Activated CD4-positive, alpha-beta T cell treated with anti-CD3 and anti-CD28 coated beads, Interleukin-10, Interleukin-2, amounts not matched to agents 100 ng/mL and 50 ng/mL, durations not matched to agents 16 hours and 8 hours (primary cell): ENCODE measurements around the gene ECM1.
A peak's percentile ranks its signal among the peaks of the same experiment; 100 is the strongest.

Source experiments
- DNase-seq: peaks from one replicate; pipeline ENCODE4 v3.0.0-alpha.2; 2020

Gene ECM1

DNA sequence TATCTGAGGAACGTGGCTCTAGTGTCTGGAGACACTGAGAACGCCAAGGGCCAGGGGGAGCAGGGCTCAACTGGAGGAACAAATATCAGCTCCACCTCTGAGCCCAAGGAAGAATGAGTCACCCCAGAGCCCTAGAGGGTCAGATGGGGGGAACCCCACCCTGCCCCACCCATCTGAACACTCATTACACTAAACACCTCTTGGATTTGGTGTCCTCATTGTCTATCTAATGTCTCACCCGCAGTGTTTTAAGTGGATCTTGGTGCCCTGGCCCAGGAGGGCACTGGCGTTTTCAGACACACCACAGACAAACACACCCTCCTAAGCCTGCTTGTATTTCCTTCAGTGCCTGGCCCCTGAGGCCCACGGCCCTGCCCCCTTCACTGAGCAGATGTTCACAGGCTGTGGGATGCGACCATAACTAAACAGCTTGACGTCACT, 5.5 kb downstream of the ECM1 start:
- no peak for DNase-seq

DNA sequence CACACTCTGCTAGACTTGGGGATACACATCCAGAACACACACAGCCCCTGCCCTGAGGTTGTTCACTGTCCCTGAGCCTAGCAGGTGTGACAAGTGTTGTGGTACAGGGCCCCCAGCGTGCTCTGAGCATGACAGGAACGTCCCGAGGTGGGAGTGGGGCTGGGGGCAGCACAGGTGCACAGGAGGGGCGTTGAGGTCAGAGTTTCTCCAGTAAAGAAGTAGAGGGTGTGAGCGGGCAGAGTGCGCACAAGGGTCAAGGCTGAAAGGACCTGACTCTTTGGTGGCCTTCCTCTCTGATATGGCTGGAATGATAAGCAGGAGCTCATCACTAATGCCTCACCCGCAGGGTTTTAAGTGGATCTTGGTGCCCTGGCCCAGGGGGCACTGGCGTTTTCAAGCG, 6.4 kb downstream of the ECM1 start:
- no peak for DNase-seq

DNA sequence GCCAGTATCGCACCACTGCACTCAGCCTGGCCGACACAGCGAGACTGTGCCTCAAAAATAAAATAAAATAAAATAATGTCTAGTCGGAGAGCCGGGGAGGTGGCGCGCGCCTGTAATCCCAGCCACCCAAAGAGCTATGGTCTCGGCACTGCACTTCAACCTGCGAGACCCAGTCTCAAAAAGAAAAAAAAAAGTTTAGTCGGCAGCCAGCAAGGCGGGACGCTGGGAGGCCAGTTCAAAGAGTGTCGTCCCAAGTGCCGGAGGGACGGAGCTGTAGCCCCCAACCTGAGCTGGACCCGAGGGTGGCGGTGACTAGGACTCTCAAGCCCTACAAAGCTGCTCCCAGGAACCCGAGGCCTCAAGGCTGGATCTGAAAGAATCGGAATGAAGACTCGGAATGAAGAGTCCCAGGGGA, 7.0 kb downstream of the ECM1 start:
- no peak for DNase-seq

DNA sequence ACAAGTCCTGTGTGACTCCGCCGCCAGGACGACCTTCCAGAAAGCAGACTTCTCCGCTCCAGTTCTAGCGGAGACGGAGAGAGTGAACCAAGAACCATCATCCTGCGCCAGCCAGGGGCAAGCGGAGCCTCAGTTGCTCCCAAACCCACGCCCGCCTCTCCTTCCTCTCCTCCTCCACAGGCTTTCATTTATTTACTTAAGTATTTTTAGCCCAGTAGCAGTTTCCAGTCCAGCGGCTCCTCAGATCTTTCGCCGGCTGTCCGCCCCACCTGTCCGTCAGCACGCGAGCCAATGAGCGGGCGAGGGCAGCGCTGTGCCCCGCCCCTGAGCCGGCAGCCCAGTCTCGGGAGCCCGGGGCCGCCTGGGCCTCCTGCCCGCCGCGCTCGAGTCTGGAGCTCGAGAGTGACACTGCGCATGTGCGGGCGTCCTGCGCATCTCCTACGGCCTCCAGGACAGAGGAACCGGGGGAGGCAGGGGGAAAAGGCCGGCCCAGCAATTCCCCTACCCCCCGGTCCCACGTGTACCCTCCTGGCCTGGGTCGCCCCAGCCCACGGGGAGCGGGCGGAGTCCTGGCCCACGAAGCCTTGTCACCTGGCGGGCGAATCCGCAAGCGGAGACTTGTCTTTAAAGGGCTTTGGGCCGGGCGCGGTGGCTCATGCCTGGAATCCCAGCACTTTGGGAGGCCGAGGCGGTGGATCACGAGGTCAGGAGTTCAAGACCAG, 7.6 kb downstream of the ECM1 start, which contains the start of gene FALEC:
Gene FALEC, plus strand, starts transcription at position 425 of the 722 bp plus-strand sequence.
- peak; percentile 97 for DNase-seq

GRCh38 chr1:150516050-150516591, 8.2 kb downstream of the ECM1 start:
- DNase-seq: no peak

DNA sequence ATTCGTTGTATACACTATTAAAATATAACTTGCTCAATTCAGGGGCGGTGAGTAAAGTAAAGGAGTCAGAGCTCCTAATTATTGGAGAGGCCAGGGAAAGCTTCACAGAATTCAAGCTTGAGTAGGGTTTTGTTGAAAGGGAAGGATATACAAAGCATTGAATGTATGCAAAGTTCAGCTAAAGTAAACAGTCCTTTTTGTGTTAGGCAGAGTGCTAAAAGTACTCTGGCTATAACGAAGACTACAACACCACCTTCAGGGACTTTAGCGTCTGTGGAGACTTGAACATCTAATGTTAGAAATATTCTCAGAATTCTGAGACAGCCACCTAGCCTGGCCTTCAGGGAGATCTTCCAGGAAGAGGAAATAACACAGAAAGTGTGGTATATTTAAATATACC, 8.7 kb downstream of the ECM1 start:
- DNase-seq: no peak

DNA sequence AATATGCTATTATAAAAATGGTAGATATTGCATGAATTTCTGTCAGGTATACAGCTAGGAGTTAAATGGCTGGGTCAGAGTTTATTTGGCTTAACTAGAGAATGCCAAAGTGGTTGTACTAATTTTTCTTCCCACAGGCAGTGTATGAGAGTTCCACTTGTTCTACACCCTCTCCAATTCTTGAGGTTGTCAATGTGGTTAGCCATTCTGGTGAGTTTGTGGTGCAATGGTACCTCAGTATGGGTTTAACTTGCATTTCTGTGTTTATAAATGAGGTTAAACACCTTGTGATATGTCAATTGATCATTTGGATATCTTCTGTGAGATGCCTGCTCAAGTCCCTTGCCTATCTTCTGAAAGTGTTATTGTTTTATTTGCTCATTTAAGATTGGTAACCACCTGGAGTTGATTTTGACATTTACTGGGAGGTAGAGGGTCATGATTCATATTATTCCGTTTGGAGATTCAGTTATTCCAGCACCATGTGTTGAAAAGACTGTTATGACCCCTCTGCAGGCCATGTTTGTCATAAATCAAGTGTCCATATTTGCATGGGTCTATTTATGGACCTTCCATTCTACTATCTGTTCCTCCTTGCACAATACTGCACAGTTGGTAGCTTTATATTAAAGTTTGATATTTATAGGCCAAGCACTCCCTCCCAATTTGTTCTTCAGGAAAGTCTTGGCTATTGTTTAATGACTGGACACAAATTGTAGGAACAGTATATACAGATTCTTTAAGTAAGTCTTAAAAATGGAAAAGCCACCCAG, 13.5 kb downstream of the ECM1 start:
- DNase-seq: no peak

GRCh38 chr1:150525348-150525747, 17.4 kb downstream of the ECM1 start:
- no peak for DNase-seq

DNA sequence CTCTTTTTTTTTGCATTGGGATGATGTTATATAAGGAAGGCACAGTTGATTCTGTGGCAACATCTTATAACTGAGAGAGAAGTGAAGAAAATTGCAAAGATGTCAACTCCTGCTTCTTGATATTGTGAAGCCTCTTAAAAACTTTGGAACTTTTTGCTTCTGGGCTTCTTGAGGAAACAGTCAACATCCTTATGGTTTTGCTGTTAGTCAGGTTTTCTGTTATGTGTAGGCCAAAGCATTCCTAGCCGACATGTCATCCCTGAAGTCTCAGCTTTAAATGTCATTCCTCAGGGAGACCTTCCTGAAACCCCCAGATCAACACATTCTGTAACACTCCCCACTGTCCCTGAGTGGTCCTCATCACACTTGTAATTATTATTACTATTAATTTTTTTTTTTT, 20.3 kb downstream of the ECM1 start:
- no peak for DNase-seq

DNA sequence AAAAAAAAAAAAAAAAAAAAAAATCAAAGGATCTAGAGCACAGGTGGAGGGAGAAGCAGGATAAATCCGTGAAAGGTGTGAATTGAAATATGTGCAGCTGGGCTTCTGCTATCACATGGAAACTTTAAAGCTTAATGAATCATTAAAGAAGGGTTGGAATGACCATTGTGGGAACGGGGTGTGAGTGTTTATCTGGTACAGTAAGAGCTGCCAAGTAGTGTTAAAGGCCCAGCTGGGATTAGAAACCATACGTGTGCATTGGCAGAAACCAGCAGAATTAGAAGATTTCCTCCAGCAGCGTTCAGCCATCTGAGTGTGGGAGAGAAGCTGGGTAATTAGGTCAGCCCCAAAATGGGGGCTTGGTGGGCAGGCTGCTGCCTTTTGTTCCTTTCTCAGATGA, 21.1 kb downstream of the ECM1 start:
- DNase-seq: no peak

DNA sequence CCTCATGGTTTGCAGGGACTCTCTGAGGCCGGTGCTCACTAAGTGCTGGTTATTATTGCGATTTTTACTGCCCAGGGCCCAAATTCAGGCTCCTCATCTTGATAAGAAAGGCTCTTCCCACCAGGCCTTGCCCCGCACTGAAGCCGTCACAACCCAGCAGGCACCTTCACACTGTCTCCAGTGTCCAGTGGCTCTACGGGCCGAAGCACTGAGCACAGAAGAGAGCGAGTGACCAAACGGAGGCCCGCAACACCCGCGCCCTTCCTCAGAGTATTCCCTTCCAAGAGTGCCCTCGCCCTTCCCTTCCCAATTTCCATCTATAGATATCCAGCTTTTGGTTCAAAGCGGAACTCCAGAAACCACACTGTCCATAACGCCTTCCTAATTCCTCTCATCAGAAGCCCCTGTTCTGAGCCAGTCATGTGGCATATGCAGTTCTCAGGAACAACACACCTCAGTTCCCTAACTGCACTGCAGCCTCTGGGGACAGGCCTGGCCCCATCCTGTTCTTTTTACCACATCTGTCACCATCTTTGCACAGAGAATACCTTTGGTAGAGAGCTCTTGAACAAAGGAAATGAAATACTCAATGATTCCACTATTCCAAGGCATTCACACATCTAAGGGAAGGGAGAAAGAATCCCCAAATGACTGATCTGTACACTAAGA, 22.7 kb downstream of the ECM1 start:
- no peak for DNase-seq

DNA sequence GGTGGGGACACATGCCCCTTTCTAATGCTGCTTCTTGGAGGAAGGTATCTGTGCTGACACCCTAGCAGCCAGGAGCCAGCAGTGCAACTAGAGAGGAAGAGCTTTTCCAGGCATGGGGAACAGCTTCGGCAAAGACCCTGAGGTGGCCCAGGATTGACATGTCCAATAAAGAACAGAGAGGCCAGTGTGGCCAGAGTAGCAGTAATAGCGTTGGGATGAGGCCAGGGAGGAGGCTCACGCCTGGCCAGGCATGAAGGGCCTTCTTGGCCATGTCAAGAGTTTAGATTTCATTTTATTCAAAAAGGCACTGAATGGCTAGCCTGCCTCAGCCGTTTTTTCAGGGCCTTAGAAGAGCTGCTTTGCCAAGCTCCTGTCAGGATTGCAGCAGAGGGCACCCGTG, 25.0 kb downstream of the ECM1 start:
- no peak for DNase-seq

- DNase-seq: no peak
Observed at GRCh38 chr1:150534002-150534401, 26.1 kb downstream of the ECM1 start.

- DNase-seq: no peak
Observed at GRCh38 chr1:150535511-150536287, 27.8 kb downstream of the ECM1 start.

DNA sequence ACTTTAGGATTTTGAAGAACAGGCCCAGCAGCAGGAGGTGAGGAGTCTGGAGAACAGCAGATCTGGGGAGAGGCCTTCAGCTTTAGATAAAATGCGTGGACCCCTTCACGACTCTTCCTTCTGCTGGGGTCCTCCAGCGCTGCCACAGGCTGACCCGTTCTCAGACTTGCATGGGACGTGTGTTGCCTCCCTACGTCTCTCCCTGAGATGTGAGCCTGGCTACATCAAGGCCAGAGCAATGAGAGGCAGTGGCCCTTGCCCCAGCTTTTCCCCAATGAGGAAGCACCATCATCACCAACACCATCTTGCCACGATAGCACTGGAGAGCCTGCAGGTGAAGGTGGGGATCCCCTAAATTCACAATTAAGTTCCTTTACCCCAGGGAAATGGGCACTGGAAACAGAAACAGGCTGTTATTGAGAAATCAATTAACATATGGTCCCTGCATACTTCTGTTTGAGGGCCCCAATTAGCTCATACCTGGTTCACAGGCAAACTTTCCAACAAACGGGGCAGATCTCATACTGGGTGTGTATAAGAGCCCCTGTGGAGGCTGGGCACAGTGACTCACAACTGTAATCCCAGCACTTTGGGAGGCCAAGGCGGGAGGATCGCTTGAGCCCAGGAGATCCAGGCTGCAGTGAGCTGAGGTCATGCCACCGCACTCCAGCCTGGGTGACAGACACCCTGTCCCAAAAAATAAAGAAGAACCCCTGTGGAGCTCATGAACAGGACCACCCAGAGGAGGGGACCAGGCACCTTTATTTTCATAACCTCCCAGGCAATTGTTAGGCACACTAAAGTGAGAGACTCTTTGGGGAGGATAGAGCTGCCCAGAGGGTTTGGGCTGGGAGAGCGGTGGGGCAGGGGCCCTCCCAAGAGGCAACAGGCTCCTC, 29.2 kb downstream of the ECM1 start:
- DNase-seq: no peak

GRCh38 chr1:150537732-150538684, 30.1 kb downstream of the ECM1 start:
- DNase-seq: no peak

GRCh38 chr1:150543500-150544143, 35.7 kb downstream of the ECM1 start:
- no peak for DNase-seq

DNA sequence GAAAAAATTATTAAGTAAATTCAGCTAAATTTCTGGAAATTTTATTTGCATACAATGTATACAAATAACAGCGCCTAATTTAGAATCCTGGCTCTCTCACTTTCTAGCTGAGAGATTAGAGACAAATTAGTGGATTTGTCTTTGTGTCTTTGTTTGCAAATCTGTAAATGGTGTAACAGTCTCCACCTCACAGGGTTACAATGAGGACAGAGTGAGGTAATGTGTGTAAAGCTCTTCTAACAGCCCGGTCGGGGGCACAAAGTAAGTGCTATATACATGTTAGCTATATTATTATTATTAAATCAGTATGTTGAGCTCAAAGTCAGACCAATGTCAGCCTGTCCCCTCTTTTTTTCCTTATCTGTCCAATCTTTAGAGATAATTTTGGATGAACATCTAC, 36.3 kb downstream of the ECM1 start:
- DNase-seq: no peak

DNA sequence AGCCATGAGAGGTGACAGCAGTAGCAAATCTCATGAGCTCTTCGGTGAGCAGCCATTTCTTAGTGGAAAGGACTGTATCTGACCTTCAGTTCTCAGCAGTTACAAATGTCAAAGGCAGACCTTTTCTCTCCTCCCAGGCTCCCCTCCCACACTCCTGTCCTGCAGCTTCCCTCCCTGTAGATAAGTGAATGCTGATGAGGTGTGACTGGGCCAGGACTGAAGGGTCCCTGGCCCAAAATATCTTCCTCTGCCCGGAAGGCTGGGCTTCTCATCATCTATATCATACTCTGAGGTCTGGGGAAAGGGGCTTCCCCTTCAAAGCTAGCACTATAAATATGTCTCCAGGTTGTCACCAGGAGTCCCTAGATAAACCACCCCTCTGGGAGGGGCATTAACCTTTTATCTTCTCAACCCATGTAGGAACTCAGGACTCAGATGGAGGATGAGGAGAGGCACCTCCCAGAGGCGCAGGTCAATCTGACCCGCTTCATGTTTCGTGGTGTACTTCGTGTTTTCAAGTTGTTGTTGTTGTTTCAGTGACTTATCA, 37.6 kb downstream of the ECM1 start:
- DNase-seq: no peak
